M059J (cell line): ENCODE measurements around the gene HCAR1. TPM values are rescaled to one million over a fixed set of nuclear protein-coding genes. Genes with fewer than 3 reads are reported as not detected.

ENCODE experiments used
- total RNA-seq: library from RNA; depleted of rRNA; stranded (reverse); fragments of >200 nt; shearing (Covaris generic); gene quantifications from 2 replicates; pipeline ENCODE4 v1.2.3, GENCODE V29; 2014; rRNA removed

Gene HCAR1
- total RNA-seq, 1 experiment from 2014 or later, result not detected

Other genes starting within 250 kb of the HCAR1 start
- 13.1 and 21.4 TPM in 2 replicates for gene ZCCHC8, start 229.9 kb downstream of the HCAR1 start, total RNA-seq
- 33.1 and 38.1 TPM in 2 replicates for gene RSRC2, start 203.9 kb downstream of the HCAR1 start, total RNA-seq
- 36.5 and 44.7 TPM in 2 replicates for gene KNTC1, start 203.6 kb downstream of the HCAR1 start, total RNA-seq
- not detected in 2 replicates for gene HCAR2, start 27.5 kb downstream of the HCAR1 start, total RNA-seq
- gene HCAR3, start 14.0 kb downstream of the HCAR1 start, total RNA-seq, result not detected in 2 replicates
- 29.9 and 48.6 TPM in 2 replicates for gene DENR, start 22.0 kb upstream of the HCAR1 start, total RNA-seq
- gene CCDC62, start 43.7 kb upstream of the HCAR1 start, total RNA-seq, result 0.02 and 0.27 TPM in 2 replicates
- gene HIP1R, start 104.6 kb upstream of the HCAR1 start, total RNA-seq, result 18.3 and 23.5 TPM in 2 replicates
- 27.7 and 28.9 TPM in 2 replicates for gene VPS37B, start 165.3 kb upstream of the HCAR1 start, total RNA-seq
- gene ABCB9, start 235.6 kb upstream of the HCAR1 start, total RNA-seq, result 5.8 and 9.6 TPM in 2 replicates
- gene OGFOD2, start 244.4 kb upstream of the HCAR1 start, total RNA-seq, result 13.0 and 17.2 TPM in 2 replicates
- gene ARL6IP4, start 249.8 kb upstream of the HCAR1 start, total RNA-seq, result 99.5 and 197 TPM in 2 replicates